ENCODE data around the gene MCRIP1.

MCRIP1 gene

GRCh38 chr17:81868674-81869220 lies 35.7 kb upstream of the MCRIP1 start:
- TF ChIP-seq TCF4 (CRISPR knock-in tag; IDR thresholded peaks at IDR 0.05; ENCODE audit: borderline replicate concordance) (no peak), SNAI2 (CRISPR knock-in tag; IDR thresholded peaks at IDR 0.05) (0 out of 2 replicates have a peak, but pooled peaks have one; percentile 50)
- peak; percentile 34 for ATAC-seq

GRCh38 chr17:81867991-81868673 lies 35.0 kb upstream of the MCRIP1 start:
- TF ChIP-seq ZNF565 (CRISPR knock-in tag; conservative IDR thresholded peaks at IDR 0.05; ENCODE audit: low read depth) (no peak), TSHZ2 (CRISPR knock-in tag; IDR thresholded peaks at IDR 0.05) (no peak), SNAI2 (CRISPR knock-in tag; IDR thresholded peaks at IDR 0.05) (0 out of 2 replicates have a peak, but pooled peaks have one; percentile 50), ZC3H10 (CRISPR knock-in tag; IDR thresholded peaks at IDR 0.05) (no peak), ZFP30 (CRISPR knock-in tag; IDR thresholded peaks at IDR 0.05) (no peak), ZNF8 (CRISPR knock-in tag; IDR thresholded peaks at IDR 0.05) (no peak), TOX (CRISPR knock-in tag; IDR thresholded peaks at IDR 0.05; ENCODE audit: borderline replicate concordance) (no peak), CSRNP3 (CRISPR knock-in tag; IDR thresholded peaks at IDR 0.05) (no peak), GLIS3 (CRISPR knock-in tag; IDR thresholded peaks at IDR 0.05) (peak; percentile 91), ZFP3 (CRISPR knock-in tag; IDR thresholded peaks at IDR 0.05) (no peak), ZNF70 (CRISPR knock-in tag; IDR thresholded peaks at IDR 0.05) (no peak), POU6F1 (CRISPR knock-in tag; IDR thresholded peaks at IDR 0.05; ENCODE audit: borderline replicate concordance, low read depth) (no peak), BACH2 (CRISPR knock-in tag; IDR thresholded peaks at IDR 0.05; ENCODE audit: borderline replicate concordance) (no peak), ISL1 (CRISPR knock-in tag; IDR thresholded peaks at IDR 0.05) (no peak), PATZ1 (CRISPR knock-in tag; IDR thresholded peaks at IDR 0.05; ENCODE audit: borderline replicate concordance) (no peak; the same call in 1 of the 2 replicates), RARB (CRISPR knock-in tag; IDR thresholded peaks at IDR 0.05) (no peak), CSDC2 (CRISPR knock-in tag; IDR thresholded peaks at IDR 0.05) (no peak), ESRRG (CRISPR knock-in tag; IDR thresholded peaks at IDR 0.05) (0 out of 2 replicates have a peak, but pooled peaks have one; percentile 20), OSR1 (CRISPR knock-in tag; IDR thresholded peaks at IDR 0.05) (no peak)
- ATAC-seq: peak; percentile 0

GRCh38 chr17:81867170-81867990 lies 34.3 kb upstream of the MCRIP1 start:
- peak; percentile 22 for ATAC-seq
- peak; percentile 56; the same call in 1 of the 2 replicates for TF ChIP-seq ARNTL (CRISPR knock-in tag; IDR thresholded peaks at IDR 0.05; ENCODE audit: borderline replicate concordance, low read depth)
- TF ChIP-seq TOX (CRISPR knock-in tag; IDR thresholded peaks at IDR 0.05; ENCODE audit: borderline replicate concordance): peak; percentile 62
- no peak; the same call in 1 of the 2 replicates for TF ChIP-seq CREB5 (CRISPR knock-in tag; IDR thresholded peaks at IDR 0.05; ENCODE audit: low read depth)
- no peak for TF ChIP-seq PATZ1 (CRISPR knock-in tag; IDR thresholded peaks at IDR 0.05; ENCODE audit: borderline replicate concordance)
- no peak for TF ChIP-seq ZFP30 (CRISPR knock-in tag; IDR thresholded peaks at IDR 0.05)
- no peak for TF ChIP-seq TCF4 (CRISPR knock-in tag; IDR thresholded peaks at IDR 0.05; ENCODE audit: borderline replicate concordance)
- TF ChIP-seq OSR1 (CRISPR knock-in tag; IDR thresholded peaks at IDR 0.05): no peak
- no peak; the same call in 1 of the 2 replicates for TF ChIP-seq ZFP3 (CRISPR knock-in tag; IDR thresholded peaks at IDR 0.05)
- no peak; the same call in none of the 2 replicates for TF ChIP-seq RARB (CRISPR knock-in tag; IDR thresholded peaks at IDR 0.05)
- peak; percentile 66 for TF ChIP-seq ZC3H10 (CRISPR knock-in tag; IDR thresholded peaks at IDR 0.05)
- no peak for TF ChIP-seq ISL1 (CRISPR knock-in tag; IDR thresholded peaks at IDR 0.05)
- peak; percentile 30 for TF ChIP-seq GLIS3 (CRISPR knock-in tag; IDR thresholded peaks at IDR 0.05)
- peak; percentile 75; the same call in 1 of the 2 replicates for TF ChIP-seq ZNF565 (CRISPR knock-in tag; conservative IDR thresholded peaks at IDR 0.05; ENCODE audit: low read depth)
- peak; percentile 18; the same call in 1 of the 2 replicates for TF ChIP-seq SNAI2 (CRISPR knock-in tag; IDR thresholded peaks at IDR 0.05)
- TF ChIP-seq CSDC2 (CRISPR knock-in tag; IDR thresholded peaks at IDR 0.05): no peak; the same call in 1 of the 2 replicates
- no peak for TF ChIP-seq ZNF70 (CRISPR knock-in tag; IDR thresholded peaks at IDR 0.05)
